ENCODE results near the gene EBP.
"Not testable (repeated sequence)": the region's sequence is repeated elsewhere in the genome, so short reads cannot be mapped to it uniquely, and the experiment has no call there.

EBP gene

DNA sequence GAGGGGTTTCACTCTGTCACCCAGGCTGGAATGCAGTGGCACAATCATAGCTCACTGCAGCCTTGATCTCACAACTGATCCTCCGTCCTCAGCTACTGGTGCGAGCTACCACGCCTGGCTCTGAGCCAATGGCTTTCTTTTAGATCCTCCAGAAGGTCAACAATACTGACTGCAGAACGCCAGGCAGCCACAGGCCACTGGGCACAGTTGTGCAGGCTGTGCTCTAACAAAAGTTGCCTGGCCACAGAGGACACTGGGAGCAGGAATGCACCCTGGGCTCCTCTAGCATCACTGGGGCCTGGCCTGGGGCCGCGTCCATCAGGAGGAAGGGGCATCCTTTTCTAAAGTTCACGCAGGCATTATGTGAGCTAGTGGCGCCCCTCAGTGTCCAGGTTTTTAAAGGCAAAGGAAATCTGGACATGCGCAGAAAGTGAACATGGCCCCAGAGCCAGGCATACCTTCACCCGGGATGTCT, 27.7 kb upstream of the EBP start:
- no peak for DNase-seq (ENCODE audit: low read depth)

GRCh38 chrX:48496660-48497059, 24.9 kb upstream of the EBP start:
- DNase-seq (ENCODE audit: low read depth) = no peak

DNA sequence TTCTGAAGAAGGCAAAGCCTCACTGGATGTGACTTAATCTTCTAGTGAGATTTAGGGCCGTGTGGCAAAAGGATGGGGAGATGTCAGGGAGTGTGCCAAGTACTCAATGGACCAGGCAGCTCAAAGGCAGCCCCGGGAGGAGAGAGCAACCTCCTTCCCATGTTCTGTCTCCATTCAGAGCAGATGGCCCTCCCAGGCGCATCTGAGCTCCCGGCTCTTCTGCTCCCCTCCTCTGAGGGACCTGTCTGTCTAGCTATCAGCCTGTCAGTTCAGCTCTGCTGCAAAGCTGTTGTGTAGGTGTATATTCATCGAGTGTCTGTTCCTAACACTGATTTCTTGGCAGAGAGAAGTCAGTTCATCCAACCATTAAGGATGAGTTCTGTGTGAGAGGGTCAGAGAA, 23.7 kb upstream of the EBP start:
- no peak for DNase-seq (ENCODE audit: low read depth)

DNA sequence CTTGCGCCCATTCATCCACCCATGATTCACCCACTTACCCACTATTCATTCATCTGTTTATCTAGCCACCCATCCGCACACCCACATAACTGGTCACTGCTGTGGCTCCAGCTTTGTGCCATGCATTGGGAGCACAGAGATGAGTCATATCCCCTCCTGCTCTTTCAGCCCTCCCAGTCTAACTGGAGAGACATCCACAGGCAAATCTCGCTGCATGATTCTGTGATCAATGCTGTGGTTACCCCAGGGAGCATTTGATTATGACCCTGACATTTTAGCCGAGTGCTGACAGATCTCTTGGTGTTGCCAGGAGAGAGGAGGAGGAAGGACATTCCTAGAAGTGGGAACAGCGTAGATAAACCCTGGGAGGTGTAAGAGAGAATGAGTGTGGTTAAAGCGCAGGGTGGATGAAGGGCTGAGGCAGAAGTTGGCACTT, 23.2 kb upstream of the EBP start:
- no peak for DNase-seq (ENCODE audit: low read depth)

DNA sequence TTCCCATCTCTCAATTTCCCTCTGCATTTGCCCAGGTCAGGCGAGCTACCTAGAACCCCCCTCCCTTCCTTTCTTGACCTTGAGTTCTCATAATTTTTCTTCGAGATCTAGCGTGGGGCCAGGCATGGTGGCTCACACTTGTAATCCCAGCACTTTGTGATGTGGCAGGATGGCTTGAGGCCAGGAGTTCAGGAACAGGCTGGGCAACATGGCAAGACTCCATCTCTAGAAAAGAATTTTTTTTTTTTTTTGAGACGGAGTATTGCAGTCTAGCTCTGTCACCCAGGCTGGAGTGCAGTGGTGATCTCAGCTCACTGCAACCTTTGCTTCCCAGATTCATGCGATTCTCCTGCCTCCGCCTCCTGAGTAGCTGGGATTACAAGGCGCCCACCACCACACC, 17.3 kb upstream of the EBP start:
- no peak for DNase-seq (ENCODE audit: low read depth)

DNA sequence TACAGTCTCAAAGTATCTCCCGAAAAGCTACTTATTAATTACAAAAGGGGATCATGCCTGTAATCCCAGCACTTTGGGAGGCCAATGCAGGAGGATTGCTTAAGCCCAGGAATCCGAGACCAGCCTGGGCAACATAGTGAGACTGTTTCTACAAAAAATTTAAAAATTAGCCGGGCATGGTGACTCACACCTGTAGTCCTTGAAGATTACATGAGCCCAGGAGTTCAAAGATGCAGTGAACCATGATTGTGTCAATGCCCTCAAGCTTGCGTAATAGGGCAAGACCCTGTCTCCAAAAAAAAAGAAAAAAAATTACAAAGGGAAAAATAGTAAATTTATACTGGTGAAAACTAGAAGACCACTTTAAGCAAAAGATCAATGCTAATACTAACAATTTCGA, 16.1 kb upstream of the EBP start:
- no peak for DNase-seq (ENCODE audit: low read depth)

- DNase-seq (ENCODE audit: low read depth) = no peak
These were observed 14.4 kb upstream of the EBP start for GRCh38 chrX:48507246-48507645.

- DNase-seq (ENCODE audit: low read depth) = peak; percentile 65
These were observed 13.0 kb upstream of the EBP start, which contains the start of gene PORCN for GRCh38 chrX:48508400-48509244. TSS of gene PORCN (plus strand) at chrX:48508992. CDS start at chrX:48509821, 829 bp downstream.

GRCh38 chrX:48509245-48509590, 12.4 kb upstream of the EBP start:
- DNase-seq (ENCODE audit: low read depth) = no peak

GRCh38 chrX:48509619-48510018, 12.0 kb upstream of the EBP start:
- no peak for DNase-seq (ENCODE audit: low read depth)

- DNase-seq (ENCODE audit: low read depth) = no peak
These were observed 10.0 kb upstream of the EBP start for GRCh38 chrX:48511560-48511959.

DNA sequence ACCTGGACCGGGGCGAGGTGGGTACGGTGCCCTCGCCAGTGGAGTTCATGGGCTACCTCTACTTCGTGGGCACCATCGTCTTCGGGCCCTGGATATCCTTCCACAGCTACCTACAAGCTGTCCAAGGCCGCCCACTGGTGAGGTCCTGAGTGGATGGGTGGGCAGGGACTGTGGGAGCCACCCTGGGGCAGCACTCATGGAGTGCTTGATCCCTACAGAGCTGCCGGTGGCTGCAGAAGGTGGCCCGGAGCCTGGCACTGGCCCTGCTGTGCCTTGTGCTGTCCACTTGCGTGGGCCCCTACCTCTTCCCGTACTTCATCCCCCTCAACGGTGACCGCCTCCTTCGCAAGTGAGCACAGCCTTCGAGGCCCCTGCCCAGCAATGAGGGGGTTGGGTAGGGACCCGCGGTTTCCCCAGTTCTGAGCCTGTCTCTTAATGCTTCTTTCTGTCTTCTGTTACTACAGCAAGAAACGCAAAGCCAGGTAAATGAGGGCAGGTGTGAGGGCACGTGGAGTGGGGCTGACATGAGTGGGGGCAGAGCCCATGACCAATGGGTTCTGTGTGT, 9.2 kb upstream of the EBP start:
- DNase-seq (ENCODE audit: low read depth) = no peak

GRCh38 chrX:48513670-48514069, 7.9 kb upstream of the EBP start:
- no peak for DNase-seq (ENCODE audit: low read depth)

DNA sequence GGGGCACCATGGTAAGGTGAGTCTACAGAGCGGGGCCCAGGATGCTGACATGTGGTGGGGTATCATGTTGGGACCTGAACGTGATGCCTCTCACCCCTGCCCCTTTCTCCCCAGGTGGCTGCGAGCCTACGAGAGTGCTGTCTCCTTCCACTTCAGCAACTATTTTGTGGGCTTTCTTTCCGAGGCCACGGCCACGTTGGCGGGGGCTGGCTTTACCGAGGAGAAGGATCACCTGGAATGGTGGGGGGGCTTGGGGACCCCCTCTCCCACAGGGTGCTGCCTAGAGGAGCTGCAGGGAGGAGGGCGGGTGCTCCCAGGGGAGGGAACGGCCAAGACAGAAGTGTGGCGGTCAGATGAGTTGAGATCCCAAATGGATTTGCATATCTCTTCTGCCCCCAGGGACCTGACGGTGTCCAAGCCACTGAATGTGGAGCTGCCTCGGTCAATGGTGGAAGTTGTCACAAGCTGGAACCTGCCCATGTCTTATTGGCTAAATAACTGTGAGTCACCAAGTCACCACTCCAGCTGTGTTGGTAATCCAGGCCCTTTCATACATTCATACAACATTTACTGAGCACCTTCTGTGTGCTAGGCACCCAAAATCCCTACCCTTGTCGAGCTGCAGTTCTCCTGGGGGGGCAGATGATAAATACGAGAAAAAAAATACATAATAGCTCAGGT, 7.3 kb upstream of the EBP start:
- DNase-seq (ENCODE audit: low read depth) = no peak

DNA sequence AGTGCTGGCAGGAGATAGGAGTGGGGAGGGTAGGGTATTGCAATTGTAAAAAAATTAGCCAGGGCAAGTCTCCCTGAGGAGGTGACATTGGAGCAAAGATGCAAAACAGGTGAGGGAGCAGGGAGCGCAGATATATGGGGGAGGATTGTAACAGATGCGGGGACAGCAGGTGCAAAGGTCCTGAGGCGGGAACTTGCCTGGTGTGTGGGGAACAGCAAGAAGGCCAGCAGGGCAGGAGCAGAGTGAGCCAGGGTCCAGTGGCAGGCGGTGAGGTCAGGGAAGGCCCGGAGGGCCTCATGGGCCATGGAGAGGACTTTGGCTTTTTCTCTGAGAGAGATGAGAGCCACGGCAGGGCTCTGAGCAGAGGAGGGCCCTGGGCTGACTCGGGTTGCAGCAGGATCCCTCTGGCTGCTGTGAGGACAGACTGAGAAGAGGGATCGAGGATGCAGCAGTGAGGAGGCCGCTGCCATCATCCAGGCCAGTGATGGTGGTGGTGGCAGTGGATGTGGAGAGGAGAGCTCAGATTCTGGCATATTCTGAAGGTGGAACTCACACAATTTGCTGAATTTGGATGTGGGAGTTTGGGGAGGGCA, 6.6 kb upstream of the EBP start:
- no peak for DNase-seq (ENCODE audit: low read depth)

DNA sequence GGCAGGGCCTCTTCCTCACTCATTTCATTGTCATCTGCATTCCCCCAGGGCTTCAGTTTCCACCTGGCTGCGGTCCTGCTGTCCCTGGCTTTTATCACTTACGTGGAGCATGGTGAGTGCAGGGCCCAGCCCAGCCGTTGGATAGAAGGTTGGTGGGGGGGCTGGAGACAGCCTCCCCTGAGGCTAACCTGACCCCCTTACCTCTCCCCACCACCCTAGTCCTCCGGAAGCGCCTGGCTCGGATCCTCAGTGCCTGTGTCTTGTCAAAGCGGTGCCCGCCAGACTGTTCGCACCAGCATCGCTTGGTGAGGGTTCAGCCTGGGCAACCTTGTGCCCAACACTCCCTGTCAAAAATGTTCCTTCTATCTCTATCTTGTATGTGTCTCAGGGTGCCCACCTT, 5.8 kb upstream of the EBP start:
- DNase-seq (ENCODE audit: low read depth) = no peak

- DNase-seq (ENCODE audit: low read depth) = no peak
These were observed 5.3 kb upstream of the EBP start for GRCh38 chrX:48516285-48516684.

- no peak for DNase-seq (ENCODE audit: low read depth)
These were observed 4.6 kb upstream of the EBP start for GRCh38 chrX:48516987-48517386.

DNA sequence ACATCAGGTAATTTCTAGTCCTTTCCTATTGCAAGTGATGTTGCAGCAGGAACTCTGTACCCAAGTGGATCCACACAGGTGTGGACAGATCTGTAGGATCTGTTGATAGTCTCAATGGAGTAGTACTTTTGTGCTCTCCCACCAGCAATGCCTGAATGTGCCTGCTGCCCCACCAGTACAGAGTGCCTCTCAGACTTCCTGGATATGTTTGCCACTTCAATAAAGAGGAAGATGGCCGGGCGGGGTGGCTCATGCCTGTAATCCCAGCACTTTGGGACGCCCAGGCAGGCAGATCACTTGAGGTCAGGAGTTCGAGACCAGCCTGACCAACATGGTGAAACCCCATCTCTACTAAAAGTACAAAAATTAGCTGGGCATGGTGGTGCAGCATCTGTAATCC, 2.1 kb upstream of the EBP start:
- DNase-seq (ENCODE audit: low read depth) = not testable (repeated sequence)

DNA sequence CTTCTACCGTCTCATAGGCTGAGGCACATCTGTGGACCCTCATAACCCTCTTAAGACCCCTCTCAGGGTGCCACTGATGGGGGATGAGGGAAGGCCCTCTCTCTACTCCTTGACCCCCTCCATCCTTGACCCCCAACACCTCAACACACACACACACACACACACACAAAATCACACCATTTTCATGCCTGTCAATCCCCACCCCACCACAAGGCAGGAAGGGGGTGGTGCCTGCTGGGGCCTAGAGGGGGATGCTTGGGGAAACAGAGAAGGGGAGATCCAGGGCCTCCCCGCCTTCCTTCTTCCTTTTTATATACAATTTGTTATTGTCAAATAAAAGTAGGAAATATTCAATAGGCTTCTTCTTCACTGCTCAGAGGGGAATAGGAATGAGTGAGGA, 1.2 kb upstream of the EBP start:
- DNase-seq (ENCODE audit: low read depth) = no peak

DNA sequence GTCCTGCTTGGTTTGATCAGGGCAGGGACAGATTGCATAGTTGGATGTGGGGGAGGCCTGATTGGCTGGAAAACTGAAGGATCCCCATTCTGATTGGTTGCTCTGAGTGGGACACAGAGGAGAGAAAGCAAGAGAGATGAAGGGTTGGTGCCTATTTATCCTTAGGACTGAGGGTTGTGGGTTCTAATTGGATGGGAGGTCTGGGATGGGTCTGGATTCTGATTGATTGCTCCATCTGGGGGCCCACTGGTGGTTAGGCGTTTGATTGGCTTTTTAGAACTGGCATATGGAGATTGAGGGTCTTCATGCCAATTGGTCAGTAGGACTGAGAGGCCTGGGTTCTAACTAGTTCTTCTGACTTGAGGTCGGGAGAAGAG, 644 bp upstream of the EBP start:
- no peak for DNase-seq (ENCODE audit: low read depth)

GRCh38 chrX:48522291-48522690, 683 bp downstream of the EBP start:
- no peak for DNase-seq (ENCODE audit: low read depth)

DNA sequence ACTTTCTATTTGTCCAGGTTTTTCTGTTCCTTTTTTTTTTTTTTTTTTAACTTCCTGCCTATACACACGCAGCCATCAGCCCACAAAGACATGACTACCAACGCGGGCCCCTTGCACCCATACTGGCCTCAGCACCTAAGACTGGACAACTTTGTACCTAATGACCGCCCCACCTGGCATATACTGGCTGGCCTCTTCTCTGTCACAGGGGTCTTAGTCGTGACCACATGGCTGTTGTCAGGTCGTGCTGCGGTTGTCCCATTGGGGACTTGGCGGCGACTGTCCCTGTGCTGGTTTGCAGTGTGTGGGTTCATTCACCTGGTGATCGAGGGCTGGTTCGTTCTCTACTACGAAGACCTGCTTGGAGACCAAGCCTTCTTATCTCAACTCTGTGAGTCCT, 2.1 kb downstream of the EBP start:
- DNase-seq (ENCODE audit: low read depth) = no peak

Data from activated gamma-delta T cell treated with anti-CD3 and anti-CD28 coated beads, Interleukin-2, amount 50 U/mL, for 16 hours (primary cell).